ENCODE results near the gene MED13L. TPM values are rescaled to one million over a fixed set of nuclear protein-coding genes. Genes with fewer than 3 reads are reported as not detected.

MED13L gene
- total and polyA plus RNA-seq, 8 donors, result 10.3 to 93.8 (median 53.0) TPM

DNA sequence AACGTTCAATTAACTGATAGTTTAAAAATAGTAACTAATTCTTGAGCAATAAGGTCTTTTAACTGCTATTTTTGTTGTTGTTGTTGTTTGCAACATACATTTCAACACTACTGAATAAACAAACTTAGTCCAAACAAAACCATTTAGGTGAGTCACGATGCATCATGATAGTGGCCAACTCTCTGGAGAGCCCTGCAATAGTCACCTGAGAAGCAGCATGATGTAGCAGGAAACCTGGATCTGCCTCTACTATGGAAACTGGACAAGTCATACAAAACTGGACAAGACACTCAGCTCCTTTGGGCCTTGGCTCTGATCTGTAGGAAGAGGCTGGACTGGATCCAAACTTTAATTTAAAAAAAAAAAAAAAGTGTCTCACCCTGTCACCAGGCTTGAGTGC is 117.3 kb downstream of the MED13L start:
- DNase-seq, result no peak
- Histone ChIP-seq H3K27me3 (no peaks in the 10 kb centered on the region), H3K9me3 (no peaks in the 10 kb centered on the region), H3K36me3 (no peaks in the 10 kb centered on the region), H3K4me3 (no peak overlapping the region), H3K4me1 (peaks cover 8 to 57% (median 36%) of the 10 kb centered on the region in 3 donors), H3K27ac (no peak overlapping the region)
- 57 to 60% methylated on average over 2 of the region's 2 CpGs for WGBS, 2 donors
- no peak for FAIRE-seq
- intact Hi-C loops (cut with DNase I), result no loop called here
- ATAC-seq, result peak in 3 of 4 donors; percentile 18 to 36 (median 22)
- TF ChIP-seq, protein P1, sequence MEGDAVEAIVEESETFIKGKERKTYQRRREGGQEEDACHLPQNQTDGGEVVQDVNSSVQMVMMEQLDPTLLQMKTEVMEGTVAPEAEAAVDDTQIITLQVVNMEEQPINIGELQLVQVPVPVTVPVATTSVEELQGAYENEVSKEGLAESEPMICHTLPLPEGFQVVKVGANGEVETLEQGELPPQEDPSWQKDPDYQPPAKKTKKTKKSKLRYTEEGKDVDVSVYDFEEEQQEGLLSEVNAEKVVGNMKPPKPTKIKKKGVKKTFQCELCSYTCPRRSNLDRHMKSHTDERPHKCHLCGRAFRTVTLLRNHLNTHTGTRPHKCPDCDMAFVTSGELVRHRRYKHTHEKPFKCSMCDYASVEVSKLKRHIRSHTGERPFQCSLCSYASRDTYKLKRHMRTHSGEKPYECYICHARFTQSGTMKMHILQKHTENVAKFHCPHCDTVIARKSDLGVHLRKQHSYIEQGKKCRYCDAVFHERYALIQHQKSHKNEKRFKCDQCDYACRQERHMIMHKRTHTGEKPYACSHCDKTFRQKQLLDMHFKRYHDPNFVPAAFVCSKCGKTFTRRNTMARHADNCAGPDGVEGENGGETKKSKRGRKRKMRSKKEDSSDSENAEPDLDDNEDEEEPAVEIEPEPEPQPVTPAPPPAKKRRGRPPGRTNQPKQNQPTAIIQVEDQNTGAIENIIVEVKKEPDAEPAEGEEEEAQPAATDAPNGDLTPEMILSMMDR (IDR thresholded peaks at IDR 0.05), result no peak

DNA sequence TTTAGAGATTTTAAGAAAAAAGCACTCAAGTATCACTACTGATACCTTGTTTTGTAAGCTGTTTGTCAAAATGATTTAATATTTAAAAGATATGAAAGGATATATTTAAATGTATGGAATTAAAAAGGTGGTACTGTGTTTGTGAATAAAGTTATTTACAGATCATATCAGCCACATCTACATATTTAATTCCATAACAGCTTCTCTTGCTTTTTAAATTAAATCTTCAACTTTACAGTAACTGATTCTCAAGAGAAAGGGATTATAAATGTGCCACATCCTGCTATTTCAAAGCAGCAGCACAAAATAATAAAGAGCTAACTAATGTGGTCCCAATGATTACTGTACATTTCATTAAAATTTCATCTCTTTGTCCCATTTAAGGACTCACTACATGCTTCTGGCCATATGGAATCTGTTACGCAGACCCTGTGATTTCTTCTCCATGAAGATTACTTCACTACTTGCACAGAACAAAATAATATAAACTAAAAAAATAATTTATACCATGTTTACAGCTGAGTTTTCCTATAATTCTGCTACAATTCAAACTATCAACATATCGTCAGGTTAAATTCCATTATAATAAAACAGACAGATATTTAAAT is 117.8 kb downstream of the MED13L start:
- TF ChIP-seq, protein P1 (IDR thresholded peaks at IDR 0.05), result no peak
- ATAC-seq (no peak), FAIRE-seq (no peak), DNase-seq (no peak)
- Histone ChIP-seq H3K9me3 (no peaks in the 10 kb centered on the region), H3K36me3 (no peaks in the 10 kb centered on the region), H3K27ac (no peak overlapping the region), H3K4me3 (no peak overlapping the region), H3K4me1 (peaks cover 8 to 54% (median 36%) of the 10 kb centered on the region in 3 donors), H3K27me3 (no peaks in the 10 kb centered on the region)
- intact Hi-C loops (cut with DNase I), result no loop called here
- 91 to 98% methylated on average over 2 of the region's 2 CpGs for WGBS, 2 donors

DNA sequence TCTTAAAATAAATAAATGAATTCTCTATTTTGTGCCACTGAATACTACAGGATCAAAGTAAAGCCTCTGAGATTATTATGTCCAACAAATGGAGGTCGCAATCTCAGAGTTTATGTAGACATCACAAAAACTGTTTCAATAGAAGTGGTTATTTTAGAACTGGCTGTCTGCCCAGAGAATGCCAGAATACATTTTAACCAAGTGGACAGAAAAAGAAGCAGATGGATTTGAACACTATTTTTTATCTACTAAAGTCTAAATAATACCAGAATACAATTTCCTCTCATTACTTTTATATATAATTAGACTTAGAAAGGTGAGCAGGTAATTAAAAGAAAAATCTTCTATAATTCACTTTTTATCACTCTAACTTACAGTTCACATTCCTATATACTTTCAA is 118.3 kb downstream of the MED13L start:
- FAIRE-seq (no peak), ATAC-seq (peak in 1 of 4 donors; percentile 23), DNase-seq (no peak)
- Histone ChIP-seq H3K9me3 (no peaks in the 10 kb centered on the region), H3K36me3 (no peaks in the 10 kb centered on the region), H3K4me1 (peaks cover 6 to 51% (median 37%) of the 10 kb centered on the region in 3 donors), H3K27me3 (no peaks in the 10 kb centered on the region), H3K4me3 (no peak overlapping the region), H3K27ac (no peak overlapping the region)
- WGBS, 2 donors, result 3 to 6% methylated on average over 1 of the region's 1 CpG
- intact Hi-C loops (cut with DNase I), result no loop called here
- TF ChIP-seq, protein P1 (IDR thresholded peaks at IDR 0.05), result no peak

DNA sequence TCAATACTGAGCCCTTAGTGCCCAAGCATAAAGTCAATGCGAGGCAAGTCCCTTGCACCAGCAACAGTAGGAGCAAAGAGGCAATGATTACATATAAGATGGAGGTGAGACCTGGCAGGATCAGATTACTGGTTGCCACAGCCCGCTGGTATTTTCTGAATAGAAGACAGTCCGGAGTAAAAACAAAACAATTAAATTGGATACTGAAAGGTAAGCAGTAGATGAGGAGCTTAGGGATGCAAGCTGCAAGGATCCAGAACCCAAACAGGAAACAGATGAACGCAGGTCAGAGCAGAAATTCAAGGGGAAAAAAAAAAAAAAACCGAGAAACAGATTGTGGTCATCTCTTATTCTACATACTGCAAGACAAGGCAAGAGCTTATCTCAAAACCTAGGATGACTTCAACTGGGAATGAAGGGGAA is 119.6 kb downstream of the MED13L start:
- H3K36me3 ChIP-seq, result no peaks in the 10 kb centered on the region
- no peak overlapping the region for H3K27ac ChIP-seq
- ATAC-seq (no peak), FAIRE-seq (no peak), DNase-seq (no peak)
- no peaks in the 10 kb centered on the region for H3K27me3 ChIP-seq
- H3K4me1 ChIP-seq, result peaks cover 6 to 54% (median 46%) of the 10 kb centered on the region in 3 donors
- intact Hi-C loops (cut with DNase I), result no loop called here
- no peak overlapping the region for H3K4me3 ChIP-seq
- H3K9me3 ChIP-seq, result no peaks in the 10 kb centered on the region
- TF ChIP-seq, protein P1 (IDR thresholded peaks at IDR 0.05), result no peak
- WGBS, 2 donors, result 68 to 74% methylated on average over 5 of the region's 5 CpGs

DNA sequence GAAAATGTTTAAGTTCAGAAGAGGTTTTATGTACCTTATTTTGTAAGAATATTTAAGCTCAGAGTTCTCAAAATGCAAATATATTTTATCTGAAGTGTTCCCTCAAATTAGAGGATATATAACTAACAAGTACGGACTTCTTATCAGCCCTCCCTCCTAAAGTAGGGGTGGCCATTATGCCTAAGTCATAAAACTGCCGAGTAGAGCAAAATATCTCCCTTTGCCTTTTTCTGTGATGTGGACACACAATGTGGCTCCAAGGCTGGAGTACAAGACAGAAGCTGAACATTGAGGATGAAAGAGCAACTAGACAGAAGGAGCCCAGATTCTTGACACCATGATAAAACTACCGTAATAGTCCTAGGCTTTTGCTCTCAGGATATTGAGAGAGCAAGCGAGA is 120.9 kb downstream of the MED13L start:
- TF ChIP-seq, protein P1 (IDR thresholded peaks at IDR 0.05), result no peak
- H3K9me3 ChIP-seq, result no peaks in the 10 kb centered on the region
- H3K36me3 ChIP-seq, result no peaks in the 10 kb centered on the region
- 78 to 80% methylated on average over 4 of the region's 4 CpGs for WGBS, 2 donors
- H3K4me1 ChIP-seq, result peaks cover 6 to 49% (median 47%) of the 10 kb centered on the region in 3 donors
- no peak overlapping the region for H3K27ac ChIP-seq
- intact Hi-C loops (cut with DNase I), result no loop called here
- FAIRE-seq (no peak), ATAC-seq (no peak), DNase-seq (no peak)
- no peak overlapping the region for H3K4me3 ChIP-seq
- H3K27me3 ChIP-seq, result no peaks in the 10 kb centered on the region

All from pancreas (tissue), 10 donors.